GM23248 (cell line): ENCODE data around the gene PDE6H.

Experiments
- EZH2 ChIP-seq: fragments of 200-600 bp; sonication (generic); IDR thresholded peaks from 2 replicates; pipeline ENCODE4 v1.6.1; 2018; ENCODE audit warnings: antibody characterized with exemption, mild to moderate bottlenecking; ENCODE audit not compliant: insufficient read depth, poor library complexity, severe bottlenecking
- EZH2phosphoT487 ChIP-seq: fragments of 200-600 bp; sonication (generic); IDR thresholded peaks from 2 replicates; pipeline ENCODE4 v1.6.1; 2018; ENCODE audit warnings: antibody characterized with exemption, moderate library complexity, mild to moderate bottlenecking, low read depth; ENCODE audit not compliant: insufficient read depth

- TF ChIP-seq EZH2, result no peak
- no peak for TF ChIP-seq EZH2phosphoT487
Observed at GRCh38 chr12:14962153-14962539, 10.7 kb upstream of the PDE6H start.
